Gastroesophageal sphincter (tissue), 3 donors: Measurements from ENCODE around the gene BAX.

Experiments used
- POLR2A ChIP-seq, 2 donors: fragments of 450-650 bp; IDR thresholded peaks; one replicate each; pipeline ENCODE4 v1.6.1; 2017; ENCODE audit warnings: antibody characterized with exemption in 2 of 2, mild to moderate bottlenecking in 2 of 2, moderate library complexity in 1 of 2
- TF ChIP-seq, protein P1 (sequence below), 4 experiments: fragments of 200-600 bp in 2 of 4; fragments of 450-650 bp in 2 of 4; sonication (generic) in 1 of 4; IDR thresholded peaks; one replicate each; pipeline ENCODE4 v1.5.1; 2017 to 2019; ENCODE audit warnings: antibody characterized with exemption in 4 of 4, mild to moderate bottlenecking in 2 of 4, moderate library complexity in 2 of 4

DNA sequence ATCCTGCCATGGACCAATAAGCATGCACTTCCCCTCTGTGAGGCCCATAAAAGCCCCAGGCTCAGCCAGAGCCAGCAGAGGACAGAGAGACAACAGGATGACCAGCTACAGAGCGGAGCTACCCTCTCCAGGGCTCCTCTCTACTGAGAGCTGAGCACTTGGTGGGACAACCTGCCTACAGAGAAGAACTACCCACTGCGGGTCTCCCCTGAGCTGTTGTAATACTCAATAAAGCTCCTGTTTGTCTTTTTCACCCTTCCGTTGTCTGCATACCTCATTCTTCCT is 7.5 kb upstream of the BAX start:
- TF ChIP-seq, protein P1, sequence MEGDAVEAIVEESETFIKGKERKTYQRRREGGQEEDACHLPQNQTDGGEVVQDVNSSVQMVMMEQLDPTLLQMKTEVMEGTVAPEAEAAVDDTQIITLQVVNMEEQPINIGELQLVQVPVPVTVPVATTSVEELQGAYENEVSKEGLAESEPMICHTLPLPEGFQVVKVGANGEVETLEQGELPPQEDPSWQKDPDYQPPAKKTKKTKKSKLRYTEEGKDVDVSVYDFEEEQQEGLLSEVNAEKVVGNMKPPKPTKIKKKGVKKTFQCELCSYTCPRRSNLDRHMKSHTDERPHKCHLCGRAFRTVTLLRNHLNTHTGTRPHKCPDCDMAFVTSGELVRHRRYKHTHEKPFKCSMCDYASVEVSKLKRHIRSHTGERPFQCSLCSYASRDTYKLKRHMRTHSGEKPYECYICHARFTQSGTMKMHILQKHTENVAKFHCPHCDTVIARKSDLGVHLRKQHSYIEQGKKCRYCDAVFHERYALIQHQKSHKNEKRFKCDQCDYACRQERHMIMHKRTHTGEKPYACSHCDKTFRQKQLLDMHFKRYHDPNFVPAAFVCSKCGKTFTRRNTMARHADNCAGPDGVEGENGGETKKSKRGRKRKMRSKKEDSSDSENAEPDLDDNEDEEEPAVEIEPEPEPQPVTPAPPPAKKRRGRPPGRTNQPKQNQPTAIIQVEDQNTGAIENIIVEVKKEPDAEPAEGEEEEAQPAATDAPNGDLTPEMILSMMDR (IDR thresholded peaks at IDR 0.05): no peak
- TF ChIP-seq POLR2A (IDR thresholded peaks at IDR 0.05): no peak
